HAP-1 (cell line): Measurements from ENCODE around the gene GALNT18.
A peak's percentile ranks its signal among the peaks of the same experiment; 100 is the strongest.

Experiments used
- DNase-seq, 2 experiments: peaks; one replicate each; pipeline ENCODE4 v3.0.0-alpha.2; 2016 to 2020; ENCODE audit warnings: low spot score in 2 of 2
- H3K27me3 ChIP-seq: fragments of 250-450 bp; sonication (Bioruptor Pico); 2 replicates; pipeline ENCODE4 v1.5.1; 2020; ENCODE audit warnings: low read depth, mild to moderate bottlenecking, moderate library complexity
- H3K36me3 ChIP-seq: fragments of 250-450 bp; sonication (Bioruptor Pico); replicated peaks from 2 replicates; pipeline ENCODE4 v1.5.1; 2020; ENCODE audit warnings: mild to moderate bottlenecking
- H3K4me1 ChIP-seq: fragments of 250-450 bp; sonication (Bioruptor Pico); 2 replicates; pipeline ENCODE4 v1.5.1; 2020; ENCODE audit warnings: mild to moderate bottlenecking
- H3K4me3 ChIP-seq: fragments of 250-450 bp; sonication (Bioruptor Pico); 2 replicates; pipeline ENCODE4 v1.5.1; 2020; ENCODE audit warnings: mild to moderate bottlenecking, moderate library complexity
- H3K9me3 ChIP-seq: fragments of 250-450 bp; sonication (Bioruptor Pico); 2 replicates; pipeline ENCODE4 v1.5.1; 2020; ENCODE audit warnings: mild to moderate bottlenecking, moderate library complexity
- in situ Hi-C: fragments of 300-500 bp; cut with MboI; formaldehyde crosslinking; loops from 3 replicates; pipeline ENCODE4 v1.14.3; 2020; ENCODE audit warnings: low sequenced_read_pairs, inconsistent platforms, mixed read lengths

Gene GALNT18

GRCh38 chr11:11618973-11619435, 2.8 kb downstream of the GALNT18 start:
- in situ Hi-C loops, result no loop called here
- DNase-seq, result peak in 1 of 2 experiments; percentile 25

DNA sequence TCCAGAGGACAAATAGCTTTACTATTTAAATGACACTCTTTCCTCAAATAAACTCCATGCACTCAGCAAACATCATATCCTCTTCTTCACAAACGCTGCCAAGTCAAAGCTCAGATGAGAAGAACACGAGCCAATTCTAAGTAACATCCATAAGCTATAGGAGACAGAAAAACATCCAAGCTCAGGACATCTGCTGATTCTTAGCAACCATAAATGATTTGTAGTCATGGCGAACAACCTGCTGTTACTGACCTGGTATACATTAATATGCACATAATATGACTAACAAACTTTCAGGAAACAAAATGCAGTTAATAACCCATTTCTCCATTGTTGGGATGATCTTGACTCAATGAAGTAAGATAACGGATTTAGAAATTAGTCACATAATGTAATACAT, 6.7 kb downstream of the GALNT18 start:
- Histone ChIP-seq H3K4me1 (peaks cover 20% of the 10 kb centered on the region), H3K4me3 (no peak overlapping the region), H3K27me3 (no peaks in the 10 kb centered on the region), H3K36me3 (no peaks in the 10 kb centered on the region), H3K9me3 (no peaks in the 10 kb centered on the region)
- in situ Hi-C loops, result no loop called here
- DNase-seq, result no peak

More at GRCh38 chr11:11618973-11619435, 2.8 kb downstream of the GALNT18 start:
- Histone ChIP-seq H3K36me3 (no peaks in the 10 kb centered on the region), H3K4me1 (peaks cover 20% of the 10 kb centered on the region), H3K4me3 (no peak overlapping the region; the same call in 1 of the 2 replicates), H3K27me3 (no peaks in the 10 kb centered on the region), H3K9me3 (no peaks in the 10 kb centered on the region)

DNA sequence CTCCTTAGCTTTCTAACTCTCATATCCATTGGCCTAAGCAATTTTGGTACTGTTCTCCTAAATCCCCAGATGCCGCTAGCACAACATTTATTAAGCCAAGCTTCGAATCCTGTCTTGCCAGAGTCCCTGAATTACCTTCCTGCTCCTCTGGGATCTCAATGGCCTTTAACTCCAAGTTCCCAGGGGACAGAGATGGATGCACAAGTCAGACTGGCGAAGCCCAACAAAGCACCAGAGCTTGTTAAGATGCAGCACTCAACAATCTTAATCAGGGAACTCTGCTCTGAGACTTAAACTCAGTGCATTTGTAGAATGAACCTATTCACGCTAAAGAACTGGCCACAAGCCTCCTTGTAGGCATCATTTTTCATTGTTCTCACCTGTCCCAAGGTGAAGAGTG, 9.4 kb downstream of the GALNT18 start:
- no peak for DNase-seq
- in situ Hi-C loops, result no loop called here
- no peaks in the 10 kb centered on the region for H3K27me3 ChIP-seq
- H3K4me1 ChIP-seq, result peaks cover 10% of the 10 kb centered on the region
- H3K4me3 ChIP-seq, result no peak overlapping the region
- no peaks in the 10 kb centered on the region for H3K9me3 ChIP-seq
- H3K36me3 ChIP-seq, result no peaks in the 10 kb centered on the region

DNA sequence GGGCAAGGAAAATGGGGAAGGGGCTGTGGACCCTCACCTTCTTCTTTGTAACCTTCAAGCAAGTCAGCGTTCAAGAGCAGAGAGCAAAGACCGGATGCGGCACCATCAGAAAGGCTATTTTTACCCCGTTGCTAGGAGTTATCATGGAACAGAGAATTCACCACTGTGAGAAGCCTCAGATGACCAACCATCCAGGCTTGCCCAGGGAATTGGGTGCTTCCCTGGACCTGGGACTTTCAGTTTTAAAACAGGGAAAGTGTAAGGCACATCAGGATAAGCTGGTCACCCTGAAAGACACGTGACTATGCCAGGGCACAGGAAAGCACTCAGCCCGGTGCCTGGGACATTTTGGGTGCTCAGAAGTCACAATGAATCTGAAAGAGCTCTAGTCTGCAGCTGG, 10.4 kb downstream of the GALNT18 start:
- Histone ChIP-seq H3K4me1 (peaks cover 6% of the 10 kb centered on the region), H3K27me3 (no peaks in the 10 kb centered on the region), H3K4me3 (no peak overlapping the region), H3K36me3 (no peaks in the 10 kb centered on the region), H3K9me3 (no peaks in the 10 kb centered on the region)
- DNase-seq, result no peak
- in situ Hi-C loops, result no loop called here

DNA sequence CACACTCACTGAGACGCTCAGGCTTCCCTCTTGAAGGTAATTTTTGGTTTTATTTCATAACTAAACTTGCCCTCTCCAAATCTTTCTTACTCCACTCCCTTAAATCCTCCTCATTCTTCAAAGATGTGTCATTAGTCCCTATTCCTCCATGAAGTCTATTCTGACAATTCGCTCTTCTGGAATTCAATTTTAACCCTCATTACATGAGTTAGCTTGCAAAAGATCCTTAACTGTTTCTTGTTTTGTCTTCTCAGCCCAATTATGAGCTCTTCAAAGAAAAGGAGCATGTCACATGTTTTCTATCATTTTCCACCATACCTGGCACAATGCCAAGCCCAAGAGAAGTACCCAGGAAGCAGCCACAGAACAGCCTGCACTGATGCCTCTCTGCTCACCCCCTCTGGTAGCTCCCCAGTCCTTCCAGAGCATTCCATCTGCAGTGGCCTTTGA, 13.0 kb downstream of the GALNT18 start:
- in situ Hi-C loops, result no loop called here
- Histone ChIP-seq H3K36me3 (no peaks in the 10 kb centered on the region), H3K4me1 (no peaks in the 10 kb centered on the region), H3K9me3 (no peaks in the 10 kb centered on the region), H3K27me3 (no peaks in the 10 kb centered on the region), H3K4me3 (no peak overlapping the region)
- DNase-seq, result peak; percentile 3 to 30

GRCh38 chr11:11607772-11608171, 14.0 kb downstream of the GALNT18 start:
- Histone ChIP-seq H3K4me3 (no peak overlapping the region), H3K27me3 (no peaks in the 10 kb centered on the region), H3K4me1 (no peaks in the 10 kb centered on the region), H3K9me3 (no peaks in the 10 kb centered on the region), H3K36me3 (no peaks in the 10 kb centered on the region)
- in situ Hi-C loops, result no loop called here
- DNase-seq, result no peak

DNA sequence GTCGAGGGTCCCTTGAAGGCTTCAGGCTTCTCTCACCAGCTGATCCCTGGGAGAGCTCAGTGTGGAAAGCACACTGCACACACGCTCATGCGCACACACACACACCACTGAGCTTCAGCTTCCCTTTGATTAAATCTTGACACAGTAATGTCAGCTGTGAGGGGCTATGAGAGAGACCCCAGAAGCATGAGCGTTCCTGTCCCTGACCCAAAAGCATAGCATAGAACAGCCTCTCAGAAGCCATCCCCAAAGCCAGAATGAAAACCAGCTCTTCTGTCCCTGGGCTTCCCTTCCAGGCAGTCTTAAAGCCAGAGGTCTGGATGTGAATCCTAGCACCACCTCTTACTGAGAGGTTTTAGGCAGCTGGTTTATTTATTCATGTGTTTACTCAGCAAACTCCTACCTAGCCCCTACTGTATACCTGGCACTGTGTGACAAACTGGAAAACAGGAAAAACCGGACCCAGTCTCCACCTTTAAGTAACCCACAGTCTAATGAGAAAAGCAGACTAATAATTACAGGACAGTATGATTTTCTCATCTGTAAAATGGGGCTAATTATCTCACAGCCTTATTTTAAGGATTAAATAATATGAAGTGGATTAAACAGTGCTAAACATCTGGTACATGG, 15.9 kb downstream of the GALNT18 start:
- Histone ChIP-seq H3K36me3 (no peaks in the 10 kb centered on the region), H3K9me3 (no peaks in the 10 kb centered on the region), H3K4me3 (no peak overlapping the region), H3K27me3 (no peaks in the 10 kb centered on the region), H3K4me1 (no peaks in the 10 kb centered on the region)
- no peak for DNase-seq
- in situ Hi-C loops, result no loop called here

DNA sequence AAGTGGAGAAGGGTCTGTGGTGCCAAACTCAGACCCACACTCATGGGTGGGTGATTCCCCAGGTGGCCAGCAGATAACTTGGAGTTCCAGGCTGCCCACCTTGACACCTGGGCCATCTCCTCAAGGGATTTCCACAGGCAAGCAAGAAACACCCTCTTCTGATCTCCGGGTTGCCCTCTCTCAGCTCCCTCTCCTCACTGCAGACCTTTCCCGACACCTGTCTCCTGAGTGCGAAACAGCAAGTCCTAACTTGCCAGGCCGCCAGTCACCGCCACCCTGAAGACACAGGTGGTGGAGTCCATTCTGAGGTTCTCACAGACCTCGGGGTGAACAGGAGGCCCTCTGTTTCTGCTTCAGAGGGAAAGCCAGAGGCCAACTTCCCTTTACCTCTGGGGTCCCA, 16.6 kb downstream of the GALNT18 start:
- Histone ChIP-seq H3K4me1 (no peaks in the 10 kb centered on the region), H3K4me3 (no peak overlapping the region), H3K27me3 (no peaks in the 10 kb centered on the region), H3K9me3 (no peaks in the 10 kb centered on the region), H3K36me3 (no peaks in the 10 kb centered on the region)
- no peak for DNase-seq
- in situ Hi-C loops, result no loop called here

DNA sequence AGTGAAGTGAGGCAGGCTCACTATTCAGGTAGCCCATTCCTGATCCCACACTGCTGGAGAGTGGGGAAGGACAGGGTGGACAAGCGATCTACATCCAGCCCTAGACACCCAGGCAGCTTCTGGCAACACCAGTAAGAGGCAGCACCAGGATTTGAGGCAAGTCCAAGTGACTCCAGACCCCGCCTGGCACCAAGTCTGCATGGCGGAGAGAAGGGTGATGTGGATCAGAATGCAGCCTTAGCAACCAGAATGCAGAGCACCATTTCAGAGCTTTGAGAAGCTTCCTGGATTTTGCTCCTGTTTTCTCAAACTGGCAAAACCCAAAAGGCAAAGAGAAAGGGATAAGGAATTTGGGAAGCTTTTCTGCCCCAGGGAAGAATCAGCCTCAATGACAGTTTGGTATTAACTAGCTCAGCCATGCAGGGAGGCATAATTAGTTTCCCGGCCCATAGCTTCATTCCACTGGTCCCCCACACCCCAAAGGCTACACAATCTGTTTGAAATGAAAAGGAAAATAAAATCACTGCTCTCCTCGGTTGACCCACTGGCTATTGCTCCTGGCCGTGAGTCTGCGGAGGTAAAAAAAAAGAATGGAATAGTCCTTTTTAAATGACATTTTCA, 17.3 kb downstream of the GALNT18 start:
- H3K27me3 ChIP-seq, result no peaks in the 10 kb centered on the region
- no peaks in the 10 kb centered on the region for H3K9me3 ChIP-seq
- in situ Hi-C loops, result no loop called here
- H3K36me3 ChIP-seq, result no peaks in the 10 kb centered on the region
- no peak overlapping the region for H3K4me3 ChIP-seq
- H3K4me1 ChIP-seq, result no peaks in the 10 kb centered on the region
- DNase-seq, result no peak

DNA sequence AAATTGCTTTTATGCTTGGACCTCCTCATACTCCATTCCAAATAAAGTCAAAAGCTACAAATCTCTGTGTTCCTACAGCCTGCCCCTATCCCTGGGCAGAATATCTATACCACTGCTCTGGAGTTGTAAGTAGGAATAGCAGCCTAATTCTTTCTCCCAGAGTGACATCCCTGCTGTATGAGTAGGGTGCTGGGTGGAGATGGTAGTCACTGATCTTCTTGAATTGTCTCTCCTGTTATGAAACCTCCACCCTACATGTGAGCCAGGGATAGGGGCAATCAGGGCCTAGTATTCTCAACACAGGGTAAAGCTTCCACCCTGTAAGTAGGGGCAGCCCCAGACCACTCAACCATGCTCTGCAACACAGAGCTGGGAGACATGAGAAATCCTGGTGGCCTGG, 19.8 kb downstream of the GALNT18 start:
- no peaks in the 10 kb centered on the region for H3K27me3 ChIP-seq
- no peak for DNase-seq
- H3K9me3 ChIP-seq, result no peaks in the 10 kb centered on the region
- no peaks in the 10 kb centered on the region for H3K4me1 ChIP-seq
- H3K36me3 ChIP-seq, result no peaks in the 10 kb centered on the region
- H3K4me3 ChIP-seq, result no peak overlapping the region
- in situ Hi-C loops, result no loop called here

DNA sequence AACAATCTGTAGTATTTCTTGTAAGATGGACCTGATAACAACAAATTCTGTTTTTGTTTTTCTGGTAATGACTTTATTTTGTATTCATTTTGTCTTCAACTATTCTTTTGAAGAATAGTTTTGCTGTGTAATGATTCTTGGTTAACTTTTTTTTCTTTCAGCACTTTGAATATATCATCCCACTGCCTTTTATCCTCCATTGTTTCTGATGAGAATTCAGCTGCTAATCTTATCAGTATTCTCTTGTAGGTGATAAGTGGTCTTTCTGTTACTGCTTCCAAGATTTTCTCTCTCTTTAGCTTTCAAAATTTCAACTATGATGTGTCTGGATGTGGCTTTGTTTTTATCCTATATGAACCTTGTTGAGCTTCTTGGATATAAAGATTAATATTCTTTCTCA, 21.5 kb downstream of the GALNT18 start:
- in situ Hi-C loops, result no loop called here
- no peak for DNase-seq
- Histone ChIP-seq H3K4me3 (no peak overlapping the region), H3K9me3 (no peaks in the 10 kb centered on the region), H3K36me3 (no peaks in the 10 kb centered on the region), H3K27me3 (no peaks in the 10 kb centered on the region), H3K4me1 (no peaks in the 10 kb centered on the region)

DNA sequence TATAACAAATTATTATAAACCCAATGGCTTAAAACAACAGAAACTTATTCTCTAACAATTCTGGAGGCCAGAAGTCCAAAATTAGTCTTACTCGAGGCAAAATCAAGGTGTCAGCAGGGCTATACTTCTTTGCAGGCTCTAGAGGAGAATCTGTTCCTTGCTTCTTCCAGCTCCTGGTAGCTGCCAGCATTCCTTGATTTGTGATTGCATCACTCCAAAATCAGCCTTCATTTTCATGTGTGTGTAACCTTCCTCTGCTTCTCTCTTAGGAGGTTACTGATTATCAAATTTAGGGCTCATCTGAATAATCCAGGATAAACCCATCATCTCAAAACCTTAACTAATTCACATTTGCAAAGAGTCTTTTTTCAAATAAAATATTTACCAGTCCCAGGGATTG, 23.6 kb downstream of the GALNT18 start:
- no peaks in the 10 kb centered on the region for H3K9me3 ChIP-seq
- no peaks in the 10 kb centered on the region for H3K36me3 ChIP-seq
- H3K4me3 ChIP-seq, result no peak overlapping the region
- in situ Hi-C loops, result no loop called here
- H3K27me3 ChIP-seq, result no peaks in the 10 kb centered on the region
- no peaks in the 10 kb centered on the region for H3K4me1 ChIP-seq
- no peak for DNase-seq

GRCh38 chr11:11594162-11594561, 27.6 kb downstream of the GALNT18 start:
- no peaks in the 10 kb centered on the region for H3K27me3 ChIP-seq
- H3K9me3 ChIP-seq, result no peaks in the 10 kb centered on the region
- DNase-seq, result no peak
- in situ Hi-C loops, result no loop called here
- no peaks in the 10 kb centered on the region for H3K4me1 ChIP-seq
- H3K4me3 ChIP-seq, result no peak overlapping the region
- no peaks in the 10 kb centered on the region for H3K36me3 ChIP-seq

DNA sequence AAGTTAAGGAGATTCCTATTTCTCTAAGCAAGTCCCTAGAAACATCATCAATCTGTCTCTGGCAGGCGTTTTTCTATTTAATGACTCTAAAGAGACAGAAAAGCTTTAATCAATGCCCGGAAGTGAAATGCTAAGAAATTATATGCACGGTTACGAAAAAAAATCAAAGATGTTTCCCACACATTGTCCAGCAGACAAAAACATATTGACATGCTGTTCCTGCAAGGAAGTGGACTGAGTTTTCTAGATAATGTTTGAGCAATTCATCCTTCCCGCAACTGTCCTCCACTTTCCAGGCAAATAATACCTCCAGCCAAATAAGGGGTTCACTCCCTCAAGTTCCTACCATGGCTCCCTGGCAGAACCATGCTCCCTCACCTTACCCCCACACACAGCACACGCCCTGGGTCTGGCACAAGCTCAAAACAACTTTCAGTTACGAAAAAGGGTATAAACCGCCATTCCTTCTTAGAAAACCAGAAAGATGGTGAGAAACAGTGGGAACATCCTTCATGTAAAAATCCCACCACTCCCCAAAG, 29.6 kb downstream of the GALNT18 start:
- Histone ChIP-seq H3K9me3 (no peaks in the 10 kb centered on the region), H3K4me1 (no peaks in the 10 kb centered on the region), H3K36me3 (no peaks in the 10 kb centered on the region), H3K27me3 (no peaks in the 10 kb centered on the region), H3K4me3 (no peak overlapping the region)
- in situ Hi-C loops, result no loop called here
- DNase-seq, result no peak
